HG02759 (cell line): ENCODE measurements around the gene LRRC7.

Source experiments
- ATAC-seq: cut with Tn5 transposase; IDR thresholded peaks from one replicate; pipeline ENCODE4 v1.9.1; 2021; ENCODE audit warnings: mild to moderate bottlenecking, moderate library complexity; ENCODE audit not compliant: unreplicated experiment

LRRC7 gene

GRCh38 chr1:70079546-70079945, 511.8 kb downstream of the LRRC7 start:
- no peak for ATAC-seq

- peak; percentile 61 for ATAC-seq
These were observed 515.8 kb downstream of the LRRC7 start for GRCh38 chr1:70083519-70083918.

GRCh38 chr1:70084314-70084915, 516.7 kb downstream of the LRRC7 start:
- ATAC-seq, result no peak

- ATAC-seq, result no peak
These were observed 517.8 kb downstream of the LRRC7 start for GRCh38 chr1:70085521-70085920.

- ATAC-seq, result no peak
These were observed 519.2 kb downstream of the LRRC7 start for GRCh38 chr1:70086897-70087296.

- no peak for ATAC-seq
These were observed 522.4 kb downstream of the LRRC7 start for GRCh38 chr1:70090141-70090540.

- ATAC-seq, result no peak
These were observed 523.2 kb downstream of the LRRC7 start for GRCh38 chr1:70090875-70091274.

- ATAC-seq, result no peak
These were observed 524.1 kb downstream of the LRRC7 start for GRCh38 chr1:70091811-70092210.

GRCh38 chr1:70092526-70092925, 524.8 kb downstream of the LRRC7 start:
- ATAC-seq, result no peak

GRCh38 chr1:70093250-70093975, 525.7 kb downstream of the LRRC7 start:
- ATAC-seq, result no peak

GRCh38 chr1:70101231-70101630, 533.5 kb downstream of the LRRC7 start:
- no peak for ATAC-seq

GRCh38 chr1:70101774-70102173, 534.1 kb downstream of the LRRC7 start:
- ATAC-seq, result no peak

- no peak for ATAC-seq
These were observed 536.0 kb downstream of the LRRC7 start for GRCh38 chr1:70103770-70104169.

GRCh38 chr1:70109241-70109640, 541.5 kb downstream of the LRRC7 start:
- no peak for ATAC-seq

- ATAC-seq, result no peak
These were observed 545.1 kb downstream of the LRRC7 start for GRCh38 chr1:70112838-70113237.

- ATAC-seq, result no peak
These were observed 547.6 kb downstream of the LRRC7 start for GRCh38 chr1:70115315-70115714.

- no peak for ATAC-seq
These were observed 549.3 kb downstream of the LRRC7 start for GRCh38 chr1:70117046-70117445.

- ATAC-seq, result no peak
These were observed 566.4 kb downstream of the LRRC7 start for GRCh38 chr1:70134148-70134547.

- ATAC-seq, result no peak
These were observed 572.6 kb downstream of the LRRC7 start for GRCh38 chr1:70140343-70140742.

GRCh38 chr1:70140894-70141293, 573.2 kb downstream of the LRRC7 start:
- ATAC-seq, result no peak

- no peak for ATAC-seq
These were observed 574.4 kb downstream of the LRRC7 start for GRCh38 chr1:70142075-70142474.

GRCh38 chr1:70143048-70143659, 575.4 kb downstream of the LRRC7 start:
- ATAC-seq, result no peak
